ENCODE measurements around the gene USP47.

The USP47 gene

DNA sequence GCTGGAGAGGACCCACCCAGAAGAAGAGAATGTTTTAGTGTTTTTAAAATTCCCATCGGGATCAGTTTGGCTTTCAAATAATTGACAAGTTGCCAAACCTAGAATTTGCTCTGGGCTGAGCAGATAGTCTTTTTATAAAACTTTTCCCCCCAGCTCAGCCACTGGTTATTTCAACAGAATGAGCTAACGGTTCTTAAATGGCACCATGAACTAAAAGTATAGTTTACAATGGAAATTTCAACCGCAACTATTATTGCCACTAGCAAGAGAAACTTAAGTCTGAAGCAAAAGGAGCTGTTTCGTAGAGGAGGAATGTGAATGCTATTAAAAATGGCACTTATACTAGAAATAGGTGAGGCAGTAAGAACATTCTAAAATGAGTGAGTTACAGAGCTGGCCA lies 163.3 kb downstream of the USP47 start:
- DNase-seq, result no peak

DNA sequence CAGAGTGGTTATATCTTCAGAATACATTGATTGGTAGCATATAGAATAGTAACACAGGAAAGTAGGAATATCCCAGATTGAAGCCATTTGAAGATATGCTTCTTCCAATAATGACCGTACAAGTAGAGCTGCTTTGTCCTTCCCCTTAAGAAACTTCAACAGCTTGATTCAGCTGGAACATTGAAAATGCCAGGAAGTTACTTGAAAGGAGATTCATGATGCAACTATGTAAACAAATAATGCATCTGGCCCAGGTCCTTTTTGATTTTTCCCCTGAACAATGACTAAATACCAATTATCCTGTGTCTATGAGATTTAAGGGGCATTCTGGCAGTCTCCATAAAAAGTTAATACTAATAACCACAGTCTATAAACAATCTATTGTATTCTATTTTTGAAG lies 163.7 kb downstream of the USP47 start:
- DNase-seq, result no peak

GRCh38 chr11:12006552-12007229 lies 164.9 kb downstream of the USP47 start:
- DNase-seq, result no peak

GRCh38 chr11:12007230-12007593 lies 165.4 kb downstream of the USP47 start:
- no peak for DNase-seq

GRCh38 chr11:12007769-12008737 lies 166.3 kb downstream of the USP47 start, which contains the start of gene DKK3:
DKK3 (minus strand) TSS chr11:12008626; CDS start chr11:12008582, 44 bp downstream.
- DNase-seq, result peak in 1 of 5 experiments; percentile 25
